Hepatocyte (in vitro differentiated cells): Measurements from ENCODE around the gene TFAP2A. TPM values are rescaled to one million over a fixed set of nuclear protein-coding genes. Genes with fewer than 3 reads are reported as not detected.

Experiments used
- DNase-seq: peaks from one replicate; pipeline ENCODE4 v3.0.0-alpha.2; 2016; ENCODE audit warnings: low spot score
- H2AFZ ChIP-seq: fragments of 200-600 bp; sonication (generic); 2 replicates; pipeline ENCODE4 v1.6.0; 2016; ENCODE audit warnings: antibody characterized with exemption, mild to moderate bottlenecking
- H3K27ac ChIP-seq: fragments of 200-600 bp; sonication (generic); 2 replicates; pipeline ENCODE4 v1.5.1; 2016; ENCODE audit warnings: mild to moderate bottlenecking
- H3K27me3 ChIP-seq: fragments of 200-600 bp; sonication (generic); 2 replicates; pipeline ENCODE4 v1.6.1; 2016
- H3K36me3 ChIP-seq: fragments of 200-600 bp; sonication (generic); replicated peaks from 2 replicates; pipeline ENCODE4 v1.5.1; 2016; ENCODE audit warnings: low read depth; ENCODE audit not compliant: insufficient read depth
- H3K4me1 ChIP-seq: fragments of 200-600 bp; sonication (generic); 2 replicates; pipeline ENCODE4 v1.5.1; 2016; ENCODE audit warnings: mild to moderate bottlenecking, moderate library complexity; ENCODE audit not compliant: insufficient read depth
- H3K4me2 ChIP-seq: fragments of 200-600 bp; sonication (generic); 2 replicates; pipeline ENCODE4 v1.6.0; 2016
- H3K4me3 ChIP-seq: fragments of 200-600 bp; sonication (generic); 2 replicates; pipeline ENCODE4 v1.5.1; 2016; ENCODE audit warnings: mild to moderate bottlenecking
- H3K79me2 ChIP-seq: fragments of 200-600 bp; sonication (generic); 2 replicates; pipeline ENCODE4 v1.6.0; 2017; ENCODE audit warnings: mild to moderate bottlenecking
- H3K9me2 ChIP-seq: fragments of 200-600 bp; sonication (generic); replicated peaks from 2 replicates; pipeline ENCODE4 v1.6.0; 2017; ENCODE audit warnings: mild to moderate bottlenecking; ENCODE audit not compliant: insufficient read depth
- H3K9me3 ChIP-seq: fragments of 200-600 bp; sonication (generic); 2 replicates; pipeline ENCODE4 v1.5.1; 2016; ENCODE audit warnings: low read depth, mild to moderate bottlenecking
- H4K20me1 ChIP-seq: fragments of 200-600 bp; sonication (generic); 2 replicates; pipeline ENCODE4 v1.6.0; 2016; ENCODE audit warnings: mild to moderate bottlenecking; ENCODE audit not compliant: insufficient read depth, poor library complexity, severe bottlenecking
- CTCF ChIP-seq: fragments of 200-600 bp; sonication (generic); IDR thresholded peaks from 2 replicates; pipeline ENCODE4 v1.5.1; 2016; ENCODE audit warnings: antibody characterized with exemption, mild to moderate bottlenecking; ENCODE audit not compliant: poor library complexity
- EZH2 ChIP-seq: fragments of 200-600 bp; sonication (generic); IDR thresholded peaks from 2 replicates; pipeline ENCODE4 v1.6.1; 2016; ENCODE audit warnings: antibody characterized with exemption, mild to moderate bottlenecking, borderline replicate concordance
- EZH2phosphoT487 ChIP-seq: fragments of 200-600 bp; sonication (generic); IDR thresholded peaks from one replicate; pipeline ENCODE4 v1.6.1; 2018; ENCODE audit warnings: antibody characterized with exemption, mild to moderate bottlenecking, low read depth, moderate library complexity; ENCODE audit not compliant: unreplicated experiment, severe bottlenecking
- whole genome bisulfite sequencing: methylation state at CpG from one replicate; pipeline ENCODE4 v1.1.6; 2016; ENCODE audit warnings: low lambda C conversion rate; ENCODE audit errors: missing lambda C conversion rate; 5-methylcytosine and 5-hydroxymethylcytosine counted together
- polyA plus RNA-seq: library from polyadenylated mRNA; unstranded; fragments of >200 nt; fragmentation: Nextera tagmentation; extraction: Ambion mirVana; gene quantifications from 2 replicates; pipeline ENCODE4 v1.2.1, GENCODE V29; 2016
- total RNA-seq: library from RNA; depleted of rRNA; stranded (reverse); fragments of >200 nt; gene quantifications from 2 replicates; pipeline ENCODE4 v1.2.3, GENCODE V29; 2014

The TFAP2A gene
- total and polyA plus RNA-seq, 2 experiments from 2014 or later, result 6.2 to 14.9 TPM

- no peaks in the 10 kb centered on the region for H3K9me3 ChIP-seq
- WGBS, result 8% methylated on average over 48 of the region's 56 CpGs
- H3K27me3 ChIP-seq, result peaks cover 97% of the 10 kb centered on the region
- peak overlapping the region; percentile 40 for H2AFZ ChIP-seq
- no peaks in the 10 kb centered on the region for H4K20me1 ChIP-seq
- H3K9me2 ChIP-seq, result no peaks in the 10 kb centered on the region
- H3K4me2 ChIP-seq, result peak overlapping the region; percentile 84
- no peaks in the 10 kb centered on the region for H3K36me3 ChIP-seq
- peak overlapping the region; percentile 59 for H3K27ac ChIP-seq
- TF ChIP-seq EZH2phosphoT487 (peak; percentile 35), CTCF (no peak)
- DNase-seq, result peak; percentile 82
- peaks cover 6% of the 10 kb centered on the region for H3K4me1 ChIP-seq
- H3K79me2 ChIP-seq, result peaks cover 1% of the 10 kb centered on the region
- H3K4me3 ChIP-seq, result no peak overlapping the region
Observed at GRCh38 chr6:10418862-10419748, 4.2 kb upstream of the TFAP2A start.

GRCh38 chr6:10418361-10418861 is 3.5 kb upstream of the TFAP2A start:
- 67% methylated on average over 18 of the region's 18 CpGs for WGBS

GRCh38 chr6:10417681-10418104 is 2.8 kb upstream of the TFAP2A start:
- H3K4me3 ChIP-seq, result no peak overlapping the region
- TF ChIP-seq EZH2 (peak; percentile 20), CTCF (no peak), EZH2phosphoT487 (no peak)
- peaks cover 98% of the 10 kb centered on the region for H3K27me3 ChIP-seq
- DNase-seq, result no peak
- peak overlapping the region; percentile 59 for H3K27ac ChIP-seq
- H3K79me2 ChIP-seq, result peaks cover 15% of the 10 kb centered on the region
- peak overlapping the region; percentile 82 for H3K4me2 ChIP-seq
- no peaks in the 10 kb centered on the region for H4K20me1 ChIP-seq
- WGBS, result 55% methylated on average over 18 of the region's 18 CpGs
- H3K9me3 ChIP-seq, result no peaks in the 10 kb centered on the region
- H3K9me2 ChIP-seq, result no peaks in the 10 kb centered on the region
- H2AFZ ChIP-seq, result no peak overlapping the region
- no peaks in the 10 kb centered on the region for H3K36me3 ChIP-seq
- peaks cover 15% of the 10 kb centered on the region for H3K4me1 ChIP-seq

More at GRCh38 chr6:10418361-10418861, 3.5 kb upstream of the TFAP2A start:
- H3K9me3 ChIP-seq, result no peaks in the 10 kb centered on the region
- H4K20me1 ChIP-seq, result no peaks in the 10 kb centered on the region
- no peaks in the 10 kb centered on the region for H3K36me3 ChIP-seq
- TF ChIP-seq CTCF, result no peak
- no peak for TF ChIP-seq EZH2
- no peak for TF ChIP-seq EZH2phosphoT487
- peaks cover 7% of the 10 kb centered on the region for H3K4me1 ChIP-seq
- peak overlapping the region; percentile 59 for H3K27ac ChIP-seq
- H2AFZ ChIP-seq, result no peak overlapping the region
- no peak for DNase-seq
- no peak overlapping the region for H3K4me3 ChIP-seq
- peaks cover 98% of the 10 kb centered on the region for H3K27me3 ChIP-seq
- H3K9me2 ChIP-seq, result no peaks in the 10 kb centered on the region
- H3K79me2 ChIP-seq, result peaks cover 8% of the 10 kb centered on the region
- peak overlapping the region; percentile 84 for H3K4me2 ChIP-seq
